WI38 (cell line): ENCODE results near the gene PLCG1.

Experiments used
- H3K4me3 ChIP-seq: 2 replicates; pipeline ENCODE4 v1.5.1; 2011; ENCODE audit warnings: low read depth, mild to moderate bottlenecking, control low read depth, low read length
- CTCF ChIP-seq: IDR thresholded peaks from 2 replicates; pipeline ENCODE4 v1.5.1; 2012; ENCODE audit warnings: low read depth, mild to moderate bottlenecking, control low read depth, low read length

Gene PLCG1

GRCh38 chr20:41140226-41141133 is 3.1 kb downstream of the PLCG1 start:
- no peak overlapping the region for H3K4me3 ChIP-seq
- no peak for TF ChIP-seq CTCF

- no peak for TF ChIP-seq CTCF
Observed at GRCh38 chr20:41141153-41141815, 3.9 kb downstream of the PLCG1 start.

GRCh38 chr20:41142245-41142644 is 4.9 kb downstream of the PLCG1 start:
- H3K4me3 ChIP-seq, result no peak overlapping the region
- TF ChIP-seq CTCF, result no peak

More at GRCh38 chr20:41141153-41141815, 3.9 kb downstream of the PLCG1 start:
- H3K4me3 ChIP-seq, result no peak overlapping the region

GRCh38 chr20:41142919-41143318 is 5.6 kb downstream of the PLCG1 start:
- no peak overlapping the region for H3K4me3 ChIP-seq
- TF ChIP-seq CTCF, result no peak

- no peak overlapping the region for H3K4me3 ChIP-seq
Observed at GRCh38 chr20:41143354-41143753, 6.0 kb downstream of the PLCG1 start.

GRCh38 chr20:41145317-41145716 is 8.0 kb downstream of the PLCG1 start:
- H3K4me3 ChIP-seq, result no peak overlapping the region
- TF ChIP-seq CTCF, result no peak

More at GRCh38 chr20:41143354-41143753, 6.0 kb downstream of the PLCG1 start:
- TF ChIP-seq CTCF, result no peak
